ENCODE measurements around the gene ZFPM1. TPM values are rescaled to one million over a fixed set of nuclear protein-coding genes. Genes with fewer than 3 reads are reported as not detected.

Gene ZFPM1
- total RNA-seq, 2 donors from 2014 or later, result 4.1 to 21.5 TPM

DNA sequence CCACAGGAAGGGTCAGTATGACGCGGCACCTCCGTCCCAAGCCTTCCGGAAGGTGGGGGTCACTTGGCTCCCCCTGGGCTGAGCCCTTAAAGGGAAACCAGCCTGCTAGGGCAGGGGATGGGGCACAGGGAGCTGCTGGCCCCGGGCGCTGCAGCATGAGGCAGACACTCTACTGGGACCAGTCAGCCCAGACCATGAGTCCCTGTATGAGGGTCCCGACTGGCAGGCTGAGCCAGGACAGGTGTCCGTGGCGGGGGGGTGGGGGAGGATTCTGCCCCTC lies 73.8 kb downstream of the ZFPM1 start:
- Histone ChIP-seq H3K27me3 (replicated peaks; ENCODE audit: insufficient read depth) (no peaks in the 10 kb centered on the region), H3K27ac (no peak overlapping the region), H3K4me3 (no peak overlapping the region), H3K9me3 (no peaks in the 10 kb centered on the region), H3K4me1 (replicated peaks) (no peaks in the 10 kb centered on the region), H3K36me3 (no peaks in the 10 kb centered on the region)
- WGBS, result 81% methylated on average over 7 of the region's 9 CpGs
- no peak for TF ChIP-seq POLR2AphosphoS5 (IDR thresholded peaks at IDR 0.05)
- no peak for TF ChIP-seq POLR2A (IDR thresholded peaks at IDR 0.05)
- TF ChIP-seq, protein P1, sequence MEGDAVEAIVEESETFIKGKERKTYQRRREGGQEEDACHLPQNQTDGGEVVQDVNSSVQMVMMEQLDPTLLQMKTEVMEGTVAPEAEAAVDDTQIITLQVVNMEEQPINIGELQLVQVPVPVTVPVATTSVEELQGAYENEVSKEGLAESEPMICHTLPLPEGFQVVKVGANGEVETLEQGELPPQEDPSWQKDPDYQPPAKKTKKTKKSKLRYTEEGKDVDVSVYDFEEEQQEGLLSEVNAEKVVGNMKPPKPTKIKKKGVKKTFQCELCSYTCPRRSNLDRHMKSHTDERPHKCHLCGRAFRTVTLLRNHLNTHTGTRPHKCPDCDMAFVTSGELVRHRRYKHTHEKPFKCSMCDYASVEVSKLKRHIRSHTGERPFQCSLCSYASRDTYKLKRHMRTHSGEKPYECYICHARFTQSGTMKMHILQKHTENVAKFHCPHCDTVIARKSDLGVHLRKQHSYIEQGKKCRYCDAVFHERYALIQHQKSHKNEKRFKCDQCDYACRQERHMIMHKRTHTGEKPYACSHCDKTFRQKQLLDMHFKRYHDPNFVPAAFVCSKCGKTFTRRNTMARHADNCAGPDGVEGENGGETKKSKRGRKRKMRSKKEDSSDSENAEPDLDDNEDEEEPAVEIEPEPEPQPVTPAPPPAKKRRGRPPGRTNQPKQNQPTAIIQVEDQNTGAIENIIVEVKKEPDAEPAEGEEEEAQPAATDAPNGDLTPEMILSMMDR (IDR thresholded peaks at IDR 0.05), result no peak
- no peak for DNase-seq (ENCODE audit: low spot score)
- intact Hi-C loops (cut with DNase I), result loop anchor here (2.0 kb wide), 1 partner anchor 84 kb away; no protein-coding TSS in a partner anchor

DNA sequence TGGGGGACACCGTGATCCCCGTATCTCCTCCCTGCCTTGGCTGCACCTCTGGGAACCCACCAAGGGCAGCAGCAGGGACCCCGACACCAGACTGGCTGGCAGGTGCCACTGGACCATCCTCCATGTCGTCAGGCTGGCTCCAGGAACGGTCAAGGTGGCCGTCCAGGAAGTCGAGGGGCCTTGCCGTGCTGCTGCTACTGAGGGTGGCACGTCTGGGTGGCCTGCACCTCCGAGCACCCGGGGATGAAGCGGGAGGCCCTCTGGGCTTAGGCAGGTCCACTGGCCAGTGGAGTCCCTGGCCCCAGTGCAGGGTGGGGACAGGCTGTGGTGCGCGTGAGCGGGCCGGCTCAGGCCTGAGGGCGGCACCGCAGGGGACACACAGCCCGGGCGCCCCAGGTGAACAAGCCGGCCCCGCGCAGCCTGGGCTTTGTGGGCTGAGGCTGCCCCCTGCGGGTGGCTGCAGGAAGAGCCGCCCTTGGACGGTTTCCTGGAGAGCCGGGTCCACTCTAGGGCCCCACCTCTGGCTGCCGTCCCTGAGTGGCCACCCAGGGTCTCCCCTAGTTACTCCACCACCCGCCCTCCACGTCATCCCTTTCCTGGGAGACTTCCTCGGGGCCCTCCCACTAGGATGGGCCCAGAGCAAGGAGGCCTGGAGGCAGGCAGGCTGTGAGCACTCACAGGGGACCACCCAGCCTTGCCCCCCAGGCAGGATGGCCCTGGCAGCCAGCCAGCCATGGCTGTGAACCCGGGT lies 74.3 kb downstream of the ZFPM1 start:
- Histone ChIP-seq H3K27me3 (replicated peaks; ENCODE audit: insufficient read depth) (no peaks in the 10 kb centered on the region), H3K4me1 (replicated peaks) (no peaks in the 10 kb centered on the region), H3K9me3 (no peaks in the 10 kb centered on the region), H3K4me3 (no peak overlapping the region), H3K27ac (no peak overlapping the region), H3K36me3 (no peaks in the 10 kb centered on the region)
- WGBS, result 19% methylated on average over 22 of the region's 32 CpGs
- intact Hi-C loops (cut with DNase I), result loop anchor here (2.0 kb wide), 1 partner anchor 85 kb away; no protein-coding TSS in a partner anchor
- no peak for TF ChIP-seq POLR2A (IDR thresholded peaks at IDR 0.05)
- TF ChIP-seq, protein P1 (IDR thresholded peaks at IDR 0.05), result peak; percentile 61 to 94 (median 87)
- peak; percentile 30 for TF ChIP-seq POLR2AphosphoS5 (IDR thresholded peaks at IDR 0.05)
- DNase-seq (ENCODE audit: low spot score), result peak; percentile 44

DNA sequence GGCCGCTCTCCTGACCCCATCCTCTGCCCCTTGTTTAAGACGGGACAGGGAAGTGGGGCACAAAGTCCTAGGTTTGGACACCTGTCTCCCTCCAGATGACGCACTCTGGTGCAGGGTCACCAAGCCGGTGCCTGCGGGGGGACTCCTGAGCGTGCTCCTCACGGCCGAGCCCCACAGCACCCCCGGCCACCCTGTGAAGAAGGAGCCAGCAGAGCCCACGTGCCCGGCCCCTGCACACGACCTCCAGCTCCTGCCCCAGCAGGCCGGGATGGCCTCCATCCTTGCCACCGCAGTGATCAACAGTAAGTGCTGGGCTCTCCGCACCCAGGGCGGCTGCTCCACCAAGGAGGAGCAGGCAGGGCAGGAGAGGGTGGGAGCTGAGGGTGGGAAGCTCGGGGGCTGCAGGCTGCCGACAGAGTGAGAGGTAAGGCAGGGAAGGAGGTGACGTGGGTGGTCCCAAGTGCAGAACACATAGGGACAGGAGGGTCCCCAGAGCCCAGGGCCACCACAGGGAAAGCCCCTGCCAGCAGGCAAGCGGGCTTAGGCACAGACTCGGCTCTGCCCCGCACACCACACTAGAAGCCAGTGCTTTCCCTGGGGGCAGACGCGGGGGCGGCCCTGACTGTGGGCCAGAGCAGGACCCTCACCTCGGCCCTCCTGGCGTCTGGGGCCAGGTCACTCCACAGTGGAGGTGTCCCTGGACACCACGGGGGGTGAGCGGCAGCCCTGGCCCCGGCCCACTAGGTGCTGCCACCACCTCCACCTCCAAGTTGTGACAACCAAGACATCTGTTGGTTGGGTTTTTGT lies 75.1 kb downstream of the ZFPM1 start:
- intact Hi-C loops (cut with DNase I), result loop anchor here (2.0 kb wide), 1 partner anchor 85 kb away; no protein-coding TSS in a partner anchor
- no peak for TF ChIP-seq POLR2AphosphoS5 (IDR thresholded peaks at IDR 0.05)
- TF ChIP-seq POLR2A (IDR thresholded peaks at IDR 0.05), result no peak
- TF ChIP-seq, protein P1 (IDR thresholded peaks at IDR 0.05), result no peak
- H3K9me3 ChIP-seq, result no peaks in the 10 kb centered on the region
- no peaks in the 10 kb centered on the region for H3K36me3 ChIP-seq
- no peak overlapping the region for H3K4me3 ChIP-seq
- no peaks in the 10 kb centered on the region for H3K4me1 ChIP-seq (replicated peaks)
- whole genome bisulfite sequencing, result 74% methylated on average over 28 of the region's 30 CpGs
- no peak for DNase-seq (ENCODE audit: low spot score)
- H3K27ac ChIP-seq, result no peak overlapping the region
- H3K27me3 ChIP-seq (replicated peaks; ENCODE audit: insufficient read depth), result no peaks in the 10 kb centered on the region

DNA sequence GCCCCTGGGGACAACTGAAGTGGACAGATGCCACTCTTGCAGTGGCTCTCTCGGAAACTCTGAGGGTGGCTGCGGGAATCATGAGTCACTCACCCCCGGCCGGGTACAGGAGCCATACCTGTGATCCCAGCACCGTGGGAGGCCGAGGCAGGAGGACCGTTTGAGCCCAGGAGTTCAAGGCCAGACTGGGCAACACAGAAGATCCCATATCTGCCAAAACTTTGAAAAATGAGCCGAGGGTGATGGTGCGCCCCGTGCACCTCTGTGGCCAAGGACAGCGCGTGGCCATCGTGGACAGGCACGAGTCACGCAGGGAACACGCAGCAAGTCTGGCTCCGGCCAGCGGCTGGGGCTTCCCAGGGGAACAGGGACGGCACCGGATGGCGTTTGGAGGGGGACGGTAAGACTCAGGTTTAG lies 75.8 kb downstream of the ZFPM1 start:
- TF ChIP-seq POLR2AphosphoS5 (IDR thresholded peaks at IDR 0.05) (no peak), POLR2A (IDR thresholded peaks at IDR 0.05) (no peak)
- TF ChIP-seq, protein P1 (IDR thresholded peaks at IDR 0.05), result no peak
- WGBS, result 88% methylated on average over 22 of the region's 22 CpGs
- intact Hi-C loops (cut with DNase I), result no loop called here
- Histone ChIP-seq H3K27me3 (replicated peaks; ENCODE audit: insufficient read depth) (no peaks in the 10 kb centered on the region), H3K4me1 (replicated peaks) (no peaks in the 10 kb centered on the region), H3K27ac (no peak overlapping the region), H3K9me3 (no peaks in the 10 kb centered on the region), H3K4me3 (no peak overlapping the region), H3K36me3 (no peaks in the 10 kb centered on the region)
- DNase-seq (ENCODE audit: low spot score), result no peak

Data from prostate gland (tissue), 2 donors.